IMR-90 (cell line): ENCODE results near the gene RIMS1.

ENCODE experiments used
- MAZ ChIP-seq: IDR thresholded peaks from 2 replicates; pipeline ENCODE4 v1.6.1; 2012; ENCODE audit warnings: low read depth, mild to moderate bottlenecking, low read length, improper control_type of control experiment, moderate library complexity, borderline replicate concordance
- TF ChIP-seq, protein P1 (sequence below): conservative IDR thresholded peaks from 2 replicates; pipeline ENCODE4 v1.5.1; 2012; ENCODE audit warnings: mild to moderate bottlenecking, low read depth, low read length, improper control_type of control experiment

DNA sequence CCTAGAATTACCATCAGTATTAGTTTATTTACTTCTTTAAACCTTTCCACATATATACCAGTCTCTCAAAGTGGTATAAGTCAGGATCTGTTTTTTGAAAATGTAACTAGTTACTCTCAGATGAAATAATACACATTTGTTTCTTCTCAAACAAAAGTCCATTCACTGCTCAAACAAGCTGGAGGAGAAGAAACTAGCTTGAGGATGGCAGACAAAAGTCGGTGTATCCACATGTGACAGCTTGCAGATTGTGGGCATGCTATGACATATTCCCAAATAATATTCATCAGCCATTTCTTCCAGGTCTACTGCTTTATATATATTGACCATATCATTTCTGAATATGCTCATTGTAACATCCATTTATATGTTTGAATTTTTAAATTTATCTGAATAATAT, 538.1 kb downstream of the RIMS1 start:
- TF ChIP-seq, protein P1, sequence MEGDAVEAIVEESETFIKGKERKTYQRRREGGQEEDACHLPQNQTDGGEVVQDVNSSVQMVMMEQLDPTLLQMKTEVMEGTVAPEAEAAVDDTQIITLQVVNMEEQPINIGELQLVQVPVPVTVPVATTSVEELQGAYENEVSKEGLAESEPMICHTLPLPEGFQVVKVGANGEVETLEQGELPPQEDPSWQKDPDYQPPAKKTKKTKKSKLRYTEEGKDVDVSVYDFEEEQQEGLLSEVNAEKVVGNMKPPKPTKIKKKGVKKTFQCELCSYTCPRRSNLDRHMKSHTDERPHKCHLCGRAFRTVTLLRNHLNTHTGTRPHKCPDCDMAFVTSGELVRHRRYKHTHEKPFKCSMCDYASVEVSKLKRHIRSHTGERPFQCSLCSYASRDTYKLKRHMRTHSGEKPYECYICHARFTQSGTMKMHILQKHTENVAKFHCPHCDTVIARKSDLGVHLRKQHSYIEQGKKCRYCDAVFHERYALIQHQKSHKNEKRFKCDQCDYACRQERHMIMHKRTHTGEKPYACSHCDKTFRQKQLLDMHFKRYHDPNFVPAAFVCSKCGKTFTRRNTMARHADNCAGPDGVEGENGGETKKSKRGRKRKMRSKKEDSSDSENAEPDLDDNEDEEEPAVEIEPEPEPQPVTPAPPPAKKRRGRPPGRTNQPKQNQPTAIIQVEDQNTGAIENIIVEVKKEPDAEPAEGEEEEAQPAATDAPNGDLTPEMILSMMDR, result no peak
- no peak for TF ChIP-seq MAZ
